Measurements from ENCODE around the gene GASK1A. TPM values are rescaled to one million over a fixed set of nuclear protein-coding genes. Genes with fewer than 3 reads are reported as not detected.

Gene GASK1A
- total RNA-seq, 2 donors from 2014 or later: not detected

GRCh38 chr3:43019006-43019809, 40.1 kb downstream of the GASK1A start:
- ATAC-seq (no peak), DNase-seq (no peak)
- Mint-ChIP-seq H3K27me3 (no peaks in the 10 kb centered on the region), H3K4me1 (peaks cover 22% of the 10 kb centered on the region), H3K4me3 (no peak overlapping the region), H3K36me3 (ENCODE audit: low read depth) (no peaks in the 10 kb centered on the region), H3K27ac (no peak overlapping the region)
- H3K9me3 ChIP-seq (ENCODE audit: control insufficient read depth, low read length, poor library complexity, severe bottlenecking): peaks cover 6% of the 10 kb centered on the region

- Mint-ChIP-seq H3K27ac (no peak overlapping the region), H3K36me3 (ENCODE audit: low read depth) (no peaks in the 10 kb centered on the region), H3K27me3 (no peaks in the 10 kb centered on the region), H3K4me3 (no peak overlapping the region), H3K4me1 (peaks cover 29% of the 10 kb centered on the region)
- H3K9me3 ChIP-seq (ENCODE audit: control insufficient read depth, low read length, poor library complexity, severe bottlenecking): peaks cover 1% of the 10 kb centered on the region
- DNase-seq (no peak), ATAC-seq (no peak)
Observed at GRCh38 chr3:43019826-43020225, 40.7 kb downstream of the GASK1A start.

GRCh38 chr3:43021186-43021585, 42.1 kb downstream of the GASK1A start:
- ATAC-seq: no peak
- no peak for DNase-seq
- H3K4me1 Mint-ChIP-seq: peaks cover 33% of the 10 kb centered on the region
- no peaks in the 10 kb centered on the region for H3K36me3 Mint-ChIP-seq (ENCODE audit: low read depth)
- no peaks in the 10 kb centered on the region for H3K9me3 ChIP-seq (ENCODE audit: control insufficient read depth, low read length, poor library complexity, severe bottlenecking)
- H3K27me3 Mint-ChIP-seq: no peaks in the 10 kb centered on the region
- no peak overlapping the region for H3K27ac Mint-ChIP-seq
- H3K4me3 Mint-ChIP-seq: peak overlapping the region; percentile 16

- H3K9me3 ChIP-seq (ENCODE audit: control insufficient read depth, low read length, poor library complexity, severe bottlenecking): no peaks in the 10 kb centered on the region
- H3K4me1 Mint-ChIP-seq: peaks cover 33% of the 10 kb centered on the region
- ATAC-seq (no peak), DNase-seq (no peak)
- H3K27ac Mint-ChIP-seq: peak overlapping the region; percentile 88
- H3K4me3 Mint-ChIP-seq: no peak overlapping the region
- no peaks in the 10 kb centered on the region for H3K27me3 Mint-ChIP-seq
- no peaks in the 10 kb centered on the region for H3K36me3 Mint-ChIP-seq (ENCODE audit: low read depth)
Observed at GRCh38 chr3:43022121-43022520, 43.0 kb downstream of the GASK1A start.

- Mint-ChIP-seq H3K27ac (peak overlapping the region; percentile 88), H3K27me3 (no peaks in the 10 kb centered on the region), H3K4me1 (peaks cover 33% of the 10 kb centered on the region), H3K4me3 (peak overlapping the region; percentile 84), H3K36me3 (ENCODE audit: low read depth) (no peaks in the 10 kb centered on the region)
- no peak for DNase-seq
- H3K9me3 ChIP-seq (ENCODE audit: control insufficient read depth, low read length, poor library complexity, severe bottlenecking): no peaks in the 10 kb centered on the region
- no peak for ATAC-seq
Observed at GRCh38 chr3:43023066-43023465, 44.0 kb downstream of the GASK1A start.

- H3K27me3 Mint-ChIP-seq: no peaks in the 10 kb centered on the region
- ATAC-seq (peak; percentile 17), DNase-seq (no peak)
- H3K36me3 Mint-ChIP-seq (ENCODE audit: low read depth): no peaks in the 10 kb centered on the region
- H3K4me1 Mint-ChIP-seq: peaks cover 33% of the 10 kb centered on the region
- H3K4me3 Mint-ChIP-seq: peak overlapping the region; percentile 84
- H3K9me3 ChIP-seq (ENCODE audit: control insufficient read depth, low read length, poor library complexity, severe bottlenecking): no peaks in the 10 kb centered on the region
- peak overlapping the region; percentile 88 for H3K27ac Mint-ChIP-seq
Observed at GRCh38 chr3:43023746-43024145, 44.6 kb downstream of the GASK1A start.

GRCh38 chr3:43024181-43024885, 45.2 kb downstream of the GASK1A start:
- ATAC-seq (peak; percentile 94), DNase-seq (no peak)
- peaks cover 33% of the 10 kb centered on the region for H3K4me1 Mint-ChIP-seq
- H3K27me3 Mint-ChIP-seq: no peaks in the 10 kb centered on the region
- H3K27ac Mint-ChIP-seq: peak overlapping the region; percentile 88
- no peaks in the 10 kb centered on the region for H3K36me3 Mint-ChIP-seq (ENCODE audit: low read depth)
- peak overlapping the region; percentile 84 for H3K4me3 Mint-ChIP-seq
- H3K9me3 ChIP-seq (ENCODE audit: control insufficient read depth, low read length, poor library complexity, severe bottlenecking): no peaks in the 10 kb centered on the region

GRCh38 chr3:43025423-43025822, 46.3 kb downstream of the GASK1A start:
- Mint-ChIP-seq H3K27ac (peak overlapping the region; percentile 88), H3K4me1 (peaks cover 33% of the 10 kb centered on the region), H3K36me3 (ENCODE audit: low read depth) (no peaks in the 10 kb centered on the region), H3K4me3 (no peak overlapping the region), H3K27me3 (no peaks in the 10 kb centered on the region)
- no peaks in the 10 kb centered on the region for H3K9me3 ChIP-seq (ENCODE audit: control insufficient read depth, low read length, poor library complexity, severe bottlenecking)
- no peak for DNase-seq
- no peak for ATAC-seq

- no peaks in the 10 kb centered on the region for H3K9me3 ChIP-seq (ENCODE audit: control insufficient read depth, low read length, poor library complexity, severe bottlenecking)
- no peak overlapping the region for H3K27ac Mint-ChIP-seq
- no peak overlapping the region for H3K4me3 Mint-ChIP-seq
- DNase-seq: no peak
- no peaks in the 10 kb centered on the region for H3K36me3 Mint-ChIP-seq (ENCODE audit: low read depth)
- H3K4me1 Mint-ChIP-seq: peaks cover 26% of the 10 kb centered on the region
- ATAC-seq: no peak
- no peaks in the 10 kb centered on the region for H3K27me3 Mint-ChIP-seq
Observed at GRCh38 chr3:43028001-43028400, 48.9 kb downstream of the GASK1A start.

- DNase-seq: no peak
- H3K4me3 Mint-ChIP-seq: no peak overlapping the region
- H3K4me1 Mint-ChIP-seq: peaks cover 17% of the 10 kb centered on the region
- H3K27me3 Mint-ChIP-seq: no peaks in the 10 kb centered on the region
- no peaks in the 10 kb centered on the region for H3K9me3 ChIP-seq (ENCODE audit: control insufficient read depth, low read length, poor library complexity, severe bottlenecking)
- H3K36me3 Mint-ChIP-seq (ENCODE audit: low read depth): no peaks in the 10 kb centered on the region
- H3K27ac Mint-ChIP-seq: no peak overlapping the region
- ATAC-seq: no peak
Observed at GRCh38 chr3:43028678-43029490, 49.8 kb downstream of the GASK1A start.

- Mint-ChIP-seq H3K27ac (no peak overlapping the region), H3K27me3 (peaks cover 6% of the 10 kb centered on the region), H3K4me1 (peaks cover 5% of the 10 kb centered on the region), H3K36me3 (ENCODE audit: low read depth) (no peaks in the 10 kb centered on the region), H3K4me3 (no peak overlapping the region)
- no peak for DNase-seq
- no peaks in the 10 kb centered on the region for H3K9me3 ChIP-seq (ENCODE audit: control insufficient read depth, low read length, poor library complexity, severe bottlenecking)
- no peak for ATAC-seq
Observed at GRCh38 chr3:43030162-43030935, 51.2 kb downstream of the GASK1A start.

- DNase-seq (no peak), ATAC-seq (no peak)
- Mint-ChIP-seq H3K4me3 (no peak overlapping the region), H3K4me1 (peaks cover 6% of the 10 kb centered on the region), H3K27me3 (peaks cover 6% of the 10 kb centered on the region), H3K27ac (no peak overlapping the region), H3K36me3 (ENCODE audit: low read depth) (no peaks in the 10 kb centered on the region)
- H3K9me3 ChIP-seq (ENCODE audit: control insufficient read depth, low read length, poor library complexity, severe bottlenecking): no peaks in the 10 kb centered on the region
Observed at GRCh38 chr3:43031485-43031884, 52.4 kb downstream of the GASK1A start.

All from T-helper 17 cell (primary cell).